ENCODE data around the gene USP33. TPM values are rescaled to one million over a fixed set of nuclear protein-coding genes. Genes with fewer than 3 reads are reported as not detected.

The USP33 gene
- total RNA-seq, 2 experiments from 2014 or later = 47.8 to 67.0 TPM

- no peaks in the 10 kb centered on the region for H3K9me2 ChIP-seq (ENCODE audit: insufficient read depth, low read length)
- H4K20me1 ChIP-seq (ENCODE audit: insufficient read depth, low read length) = no peaks in the 10 kb centered on the region
- no TSS peak for BruUV-seq (replicated peaks)
- peaks cover 14% of the 10 kb centered on the region for H3K4me1 ChIP-seq (ENCODE audit: insufficient read depth, low read length, poor library complexity, severe bottlenecking)
- no peak overlapping the region for H3K4me2 ChIP-seq (ENCODE audit: low read length)
- no peak overlapping the region for H2AFZ ChIP-seq (ENCODE audit: low read length)
- DNase-seq (ENCODE audit: low spot score) = no peak
- no peaks in the 10 kb centered on the region for H3K9me3 ChIP-seq (ENCODE audit: low read length)
- intact Hi-C loops (cut with micrococcal nuclease; ENCODE audit: unreplicated experiment) = no loop called here
- no peak overlapping the region for H3K27ac ChIP-seq (ENCODE audit: low read depth, low read length, poor library complexity, severe bottlenecking)
- ChIA-PET POLR2A (interaction anchor here (0.6 to 1.3 kb wide), 6 partner anchors 8 to 209 kb away, joined by 3 to 4 read pairs (median 4); no protein-coding TSS in a partner anchor), CTCF (ENCODE audit: unreplicated experiment) (no interaction called here)
- TF ChIP-seq CTCF (conservative IDR thresholded peaks at IDR 0.05; ENCODE audit: low read length) (no peak), EZH2phosphoT487 (IDR thresholded peaks at IDR 0.05; ENCODE audit: borderline replicate concordance, low read depth, low read length) (no peak)
- no peaks in the 10 kb centered on the region for H3K36me3 ChIP-seq (ENCODE audit: insufficient read depth, low read length)
- peaks cover 17% of the 10 kb centered on the region for H3K79me2 ChIP-seq (ENCODE audit: insufficient read depth, low read depth, low read length)
- H3K4me3 ChIP-seq (ENCODE audit: low read depth, low read length, poor library complexity, severe bottlenecking) = no peak overlapping the region
Observed at GRCh38 chr1:77776007-77776700, 16.5 kb upstream of the USP33 start.

- Histone ChIP-seq H2AFZ (ENCODE audit: low read length) (no peak overlapping the region), H3K36me3 (ENCODE audit: insufficient read depth, low read length) (no peaks in the 10 kb centered on the region)
- intact Hi-C loops (cut with micrococcal nuclease; ENCODE audit: unreplicated experiment) = no loop called here
Observed at GRCh38 chr1:77768006-77768405, 8.4 kb upstream of the USP33 start.

More at GRCh38 chr1:77768006-77768405, 8.4 kb upstream of the USP33 start:
- TF ChIP-seq EZH2phosphoT487 (IDR thresholded peaks at IDR 0.05; ENCODE audit: borderline replicate concordance, low read depth, low read length) (no peak), CTCF (conservative IDR thresholded peaks at IDR 0.05; ENCODE audit: low read length) (no peak)
- no TSS peak for BruUV-seq (replicated peaks)
- H3K27ac ChIP-seq (ENCODE audit: low read depth, low read length, poor library complexity, severe bottlenecking) = no peak overlapping the region
- peaks cover 20% of the 10 kb centered on the region for H3K4me1 ChIP-seq (ENCODE audit: insufficient read depth, low read length, poor library complexity, severe bottlenecking)
- no peak for DNase-seq (ENCODE audit: low spot score)
- no peaks in the 10 kb centered on the region for H3K79me2 ChIP-seq (ENCODE audit: insufficient read depth, low read depth, low read length)
- H3K9me3 ChIP-seq (ENCODE audit: low read length) = no peaks in the 10 kb centered on the region
- H3K4me2 ChIP-seq (ENCODE audit: low read length) = no peak overlapping the region
- H3K9me2 ChIP-seq (ENCODE audit: insufficient read depth, low read length) = no peaks in the 10 kb centered on the region
- ChIA-PET POLR2A (interaction anchor here (0.7 to 1.1 kb wide), 5 partner anchors 9 to 147 kb away, joined by 3 to 6 read pairs (median 4); no protein-coding TSS in a partner anchor), CTCF (ENCODE audit: unreplicated experiment) (interaction anchor here (0.6 kb wide), 1 partner anchor 12 kb away, joined by 5 read pairs; no protein-coding TSS in a partner anchor)
- H4K20me1 ChIP-seq (ENCODE audit: insufficient read depth, low read length) = no peaks in the 10 kb centered on the region
- H3K4me3 ChIP-seq (ENCODE audit: low read depth, low read length, poor library complexity, severe bottlenecking) = no peak overlapping the region

All from OCI-LY7 (cell line).